Keratinocyte (primary cell): ENCODE data around the gene GPBP1. TPM values are rescaled to one million over a fixed set of nuclear protein-coding genes. Genes with fewer than 3 reads are reported as not detected.

Experiments used
- DNase-seq: peaks from one replicate; pipeline ENCODE4 v3.0.0-alpha.2; 2011; ENCODE audit warnings: low read depth, missing footprints, low spot score
- FAIRE-seq: peaks from 2 replicates; lab custom pipeline; 2011; peaks lifted over from hg19 to GRCh38; lab: Jason Lieb, UNC
- H2AFZ ChIP-seq: 2 replicates; pipeline ENCODE4 v1.6.0; 2012; ENCODE audit warnings: low read length, control low read depth, inconsistent platforms; ENCODE audit not compliant: control insufficient read depth
- H3K27ac ChIP-seq: 2 replicates; pipeline ENCODE4 v1.5.1; 2011; ENCODE audit warnings: low read length; ENCODE audit not compliant: control insufficient read depth, insufficient read depth
- H3K27me3 ChIP-seq: 3 replicates; pipeline ENCODE4 v1.6.0; 2011; ENCODE audit warnings: low read length; ENCODE audit not compliant: control insufficient read depth, insufficient read depth; ENCODE audit errors: extremely low read depth
- H3K36me3 ChIP-seq, 2 experiments: 2 replicates in 1 of 2; 3 replicates in 1 of 2; pipeline ENCODE4 v1.5.1; 2011; ENCODE audit warnings: low read length in 2 of 2, mild to moderate bottlenecking in 1 of 2; ENCODE audit not compliant: control insufficient read depth in 2 of 2, insufficient read depth in 2 of 2; ENCODE audit errors: extremely low read depth in 1 of 2
- H3K4me1 ChIP-seq: 3 replicates; pipeline ENCODE4 v1.5.1; 2011; ENCODE audit warnings: low read length; ENCODE audit not compliant: control insufficient read depth, insufficient read depth; ENCODE audit errors: extremely low read depth
- H3K4me2 ChIP-seq: 3 replicates; pipeline ENCODE4 v1.6.0; 2011; ENCODE audit warnings: low read depth, low read length; ENCODE audit not compliant: control insufficient read depth, insufficient read depth; ENCODE audit errors: extremely low read depth
- H3K4me3 ChIP-seq, 3 experiments: fragments of 200-600 bp in 1 of 3; sonication (generic) in 1 of 3; 2 replicates in 2 of 3; 3 replicates in 1 of 3; pipeline ENCODE4 v1.5.1; 2011 to 2016; ENCODE audit warnings: low read length in 3 of 3, mild to moderate bottlenecking in 3 of 3, control low read depth in 2 of 3, inconsistent platforms in 1 of 3, low read depth in 1 of 3, mixed read lengths in 1 of 3, mixed run types in 1 of 3, moderate library complexity in 1 of 3; ENCODE audit not compliant: control insufficient read depth in 2 of 3, insufficient read depth in 2 of 3; ENCODE audit errors: extremely low read depth in 1 of 3
- H3K79me2 ChIP-seq: 2 replicates; pipeline ENCODE4 v1.6.0; 2012; ENCODE audit warnings: low read length; ENCODE audit not compliant: control insufficient read depth, insufficient read depth
- H3K9ac ChIP-seq: 3 replicates; pipeline ENCODE4 v1.6.0; 2011; ENCODE audit warnings: low read length; ENCODE audit not compliant: control insufficient read depth, insufficient read depth; ENCODE audit errors: extremely low read depth
- H3K9me1 ChIP-seq: 3 replicates; pipeline ENCODE4 v1.6.0; 2011; ENCODE audit warnings: low read length; ENCODE audit not compliant: control insufficient read depth, insufficient read depth; ENCODE audit errors: extremely low read depth
- H3K9me3 ChIP-seq: 2 replicates; pipeline ENCODE4 v1.5.1; 2012; ENCODE audit warnings: low read depth, low read length; ENCODE audit not compliant: control insufficient read depth
- H4K20me1 ChIP-seq: 3 replicates; pipeline ENCODE4 v1.6.0; 2011; ENCODE audit warnings: low read length; ENCODE audit not compliant: control insufficient read depth, insufficient read depth; ENCODE audit errors: extremely low read depth
- CTCF ChIP-seq, 3 experiments: IDR thresholded peaks in 1 of 3; conservative IDR thresholded peaks in 1 of 3; optimal IDR thresholded peaks in 1 of 3; 2 replicates in 2 of 3; 3 replicates in 1 of 3; pipeline versions ENCODE3 to v1.5.1; 2011; ENCODE audit warnings: low read length in 3 of 3, mild to moderate bottlenecking in 3 of 3, moderate library complexity in 2 of 3, control low read depth in 1 of 3, inconsistent platforms in 1 of 3; ENCODE audit not compliant: insufficient read depth in 2 of 3; ENCODE audit errors: extremely low read depth in 1 of 3
- EZH2 ChIP-seq: IDR thresholded peaks from one replicate; pipeline ENCODE4 v1.6.1; 2012; ENCODE audit warnings: inconsistent platforms, mild to moderate bottlenecking, low read length, moderate library complexity
- dilution Hi-C: fragments of 300-500 bp; cut with MboI; formaldehyde crosslinking; loops from one replicate; pipeline ENCODE4 v1.7.0; 2020; ENCODE audit warnings: low sequenced_read_pairs; ENCODE audit not compliant: extremely low pct_ligation_motif_present
- polyA plus RNA-seq, 5 experiments: library from polyadenylated mRNA; depleted of rRNA in 3 of 5; stranded (reverse) in 3 of 5; stranded (forward) in 1 of 5; unstranded in 1 of 5; fragments of >200 nt; gene quantifications; 1 replicate in 1 of 5; 2 replicates in 3 of 5; 3 replicates in 1 of 5; pipeline versions ENCODE4 v1.2.1 to v1.2.3, GENCODE V29; 2011 to 2012; ENCODE audit warnings: missing spikeins in 2 of 5, low read depth in 1 of 5, low replicate concordance in 1 of 5

Gene GPBP1
- polyA plus RNA-seq, 1 donor (not counting 4 experiments of a cell fraction or from before 2014, with no cell fraction given), result 44.1 TPM

DNA sequence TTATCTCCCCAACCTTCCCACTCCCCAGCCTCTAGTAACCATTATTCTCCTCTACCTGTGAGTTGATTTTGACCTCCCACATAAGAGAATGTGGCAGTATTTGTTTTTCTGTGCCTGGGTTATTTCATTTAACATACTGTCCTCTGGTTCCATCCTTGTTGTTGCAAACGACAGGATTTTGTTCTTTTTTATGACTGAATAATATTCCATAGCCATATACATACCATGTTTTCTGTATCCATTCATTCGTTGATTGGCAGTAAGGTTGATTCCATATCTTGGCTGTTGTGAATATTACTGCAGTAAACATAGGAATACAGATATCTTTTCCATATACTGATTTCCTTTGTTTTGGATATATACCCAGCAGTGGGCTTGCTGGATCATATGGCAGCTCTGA lies 20.8 kb downstream of the GPBP1 start:
- Histone ChIP-seq H3K9me1 (no peaks in the 10 kb centered on the region), H3K9ac (no peak overlapping the region), H3K4me2 (no peak overlapping the region), H3K36me3 (peaks cover 2 to 4% of the 10 kb centered on the region in 2 experiments), H3K79me2 (peaks cover 98% of the 10 kb centered on the region), H3K27ac (no peak overlapping the region), H3K4me1 (peaks cover 8% of the 10 kb centered on the region), H3K9me3 (no peaks in the 10 kb centered on the region), H4K20me1 (peaks cover 13% of the 10 kb centered on the region), H3K27me3 (no peaks in the 10 kb centered on the region), H2AFZ (no peak overlapping the region), H3K4me3 (no peak overlapping the region)
- no peak for DNase-seq
- dilution Hi-C loops, result no loop called here
- TF ChIP-seq EZH2 (no peak), CTCF (optimal IDR thresholded peaks at IDR 0.05 in 1 of 3, IDR thresholded peaks at IDR 0.05 in 1 of 3, conservative IDR thresholded peaks at IDR 0.05 in 1 of 3; ENCODE audit: extremely low read depth in 1 of 3, insufficient read depth in 2 of 3, low read length in 3 of 3) (no peak)
- no peak for FAIRE-seq

- no peak for TF ChIP-seq CTCF (optimal IDR thresholded peaks at IDR 0.05 in 1 of 3, IDR thresholded peaks at IDR 0.05 in 1 of 3, conservative IDR thresholded peaks at IDR 0.05 in 1 of 3; ENCODE audit: extremely low read depth in 1 of 3, insufficient read depth in 2 of 3, low read length in 3 of 3)
- no peak for TF ChIP-seq EZH2
- dilution Hi-C loops, result no loop called here
- Histone ChIP-seq H3K9ac (no peak overlapping the region), H4K20me1 (peaks cover 13% of the 10 kb centered on the region), H3K4me1 (peaks cover 11% of the 10 kb centered on the region), H3K79me2 (peaks cover 96% of the 10 kb centered on the region), H3K27me3 (no peaks in the 10 kb centered on the region), H3K9me3 (no peaks in the 10 kb centered on the region), H3K36me3 (peaks cover 2 to 4% of the 10 kb centered on the region in 2 experiments), H3K4me3 (no peak overlapping the region), H3K4me2 (no peak overlapping the region), H3K9me1 (no peaks in the 10 kb centered on the region), H3K27ac (no peak overlapping the region), H2AFZ (no peak overlapping the region)
- FAIRE-seq (no peak), DNase-seq (no peak)
Observed at GRCh38 chr5:57195060-57195459, 21.2 kb downstream of the GPBP1 start.
